Neural cell (in vitro differentiated cells): ENCODE data around the gene SLC6A19. TPM values are rescaled to one million over a fixed set of nuclear protein-coding genes. Genes with fewer than 3 reads are reported as not detected.

Source experiments
- H2AFZ ChIP-seq: fragments of 200-600, 300-800 bp; sonication (generic), shearing (Covaris generic); 2 replicates; pipeline ENCODE4 v1.6.0; 2014; ENCODE audit warnings: low read depth, mild to moderate bottlenecking, antibody characterized with exemption, low read length, moderate library complexity
- H3F3A ChIP-seq: fragments of 200-600 bp; shearing (Covaris generic); 2 replicates; pipeline ENCODE4 v1.6.1; 2016; ENCODE audit warnings: mild to moderate bottlenecking, moderate library complexity, mixed read lengths, antibody characterized with exemption, low read length; ENCODE audit not compliant: insufficient read depth, poor library complexity, severe bottlenecking
- H3K27ac ChIP-seq: fragments of 200-600, 300-800 bp; sonication (generic), shearing (Covaris generic); 2 replicates; pipeline ENCODE4 v1.5.1; 2014; ENCODE audit warnings: mild to moderate bottlenecking, low read length, moderate library complexity
- H3K27me3 ChIP-seq: fragments of 300-800, 200-600 bp; sonication (generic), shearing (Covaris generic); 2 replicates; pipeline ENCODE4 v1.6.0; 2014; ENCODE audit warnings: mild to moderate bottlenecking, low read depth, low read length, moderate library complexity; ENCODE audit not compliant: insufficient read depth
- H3K36me3 ChIP-seq: fragments of 300-800, 200-600 bp; sonication (generic), shearing (Covaris generic); 2 replicates; pipeline ENCODE4 v1.5.1; 2014; ENCODE audit warnings: mild to moderate bottlenecking, antibody characterized with exemption, low read length, moderate library complexity; ENCODE audit not compliant: insufficient read depth
- H3K4me2 ChIP-seq: fragments of 300-800, 200-600 bp; sonication (generic), shearing (Covaris generic); 2 replicates; pipeline ENCODE4 v1.6.0; 2014; ENCODE audit warnings: mild to moderate bottlenecking, low read length
- H3K4me3 ChIP-seq: fragments of 300-800, 200-600 bp; sonication (generic), shearing (Covaris generic); 2 replicates; pipeline ENCODE4 v1.5.1; 2014; ENCODE audit warnings: mild to moderate bottlenecking, low read length, moderate library complexity
- H3K79me2 ChIP-seq: fragments of 200-600 bp; shearing (Covaris generic); replicated peaks from 2 replicates; pipeline ENCODE4 v1.6.0; 2014; ENCODE audit warnings: mild to moderate bottlenecking, low read length, moderate library complexity; ENCODE audit not compliant: insufficient read depth
- H3K9ac ChIP-seq: fragments of 300-800, 200-600 bp; sonication (generic), shearing (Covaris generic); 2 replicates; pipeline ENCODE4 v1.6.1; 2016; ENCODE audit warnings: mild to moderate bottlenecking, low read length, mixed read lengths
- H3K9me2 ChIP-seq: fragments of 200-600 bp; shearing (Covaris generic); 2 replicates; pipeline ENCODE4 v1.6.1; 2016; ENCODE audit warnings: mild to moderate bottlenecking, low read length, mixed read lengths; ENCODE audit not compliant: insufficient read depth
- H3K9me3 ChIP-seq: fragments of 200-600, 300-800 bp; sonication (generic), shearing (Covaris generic); 2 replicates; pipeline ENCODE4 v1.6.1; 2016; ENCODE audit warnings: mild to moderate bottlenecking, mixed run types, low read length, moderate library complexity, mixed read lengths
- H4K20me1 ChIP-seq: fragments of 200-600 bp; shearing (Covaris generic); 2 replicates; pipeline ENCODE4 v1.6.1; 2016; ENCODE audit warnings: mild to moderate bottlenecking, mixed run types; ENCODE audit not compliant: insufficient read depth
- EP300 ChIP-seq: fragments of 450-650 bp; conservative IDR thresholded peaks from 2 replicates; pipeline ENCODE4 v1.6.1; 2014; ENCODE audit warnings: antibody characterized with exemption, mild to moderate bottlenecking, moderate library complexity; ENCODE audit not compliant: poor library complexity, severe bottlenecking
- EZH2 ChIP-seq: fragments of 200-600, 300-800 bp; shearing (Covaris generic), sonication (generic); IDR thresholded peaks from 2 replicates; pipeline ENCODE4 v1.6.1; 2014; ENCODE audit warnings: antibody characterized with exemption, low read length, borderline replicate concordance, mild to moderate bottlenecking; ENCODE audit not compliant: insufficient read depth, poor library complexity, severe bottlenecking
- MXI1 ChIP-seq: fragments of 450-650 bp; conservative IDR thresholded peaks from 2 replicates; pipeline ENCODE4 v1.6.1; 2014; ENCODE audit warnings: antibody characterized with exemption, mild to moderate bottlenecking; ENCODE audit not compliant: poor library complexity, severe bottlenecking
- POLR2AphosphoS5 ChIP-seq: IDR thresholded peaks from 2 replicates; pipeline ENCODE4 v1.6.1; 2012
- RAD21 ChIP-seq: fragments of 450-650 bp; conservative IDR thresholded peaks from 2 replicates; pipeline ENCODE4 v1.6.1; 2014; ENCODE audit warnings: antibody characterized with exemption, mild to moderate bottlenecking, moderate library complexity
- SMC3 ChIP-seq: fragments of 450-650 bp; conservative IDR thresholded peaks from 2 replicates; pipeline ENCODE4 v1.6.1; 2014; ENCODE audit warnings: antibody characterized with exemption, mild to moderate bottlenecking, moderate library complexity; ENCODE audit not compliant: poor library complexity
- TAF1 ChIP-seq: IDR thresholded peaks from 2 replicates; pipeline ENCODE4 v1.6.1; 2012; ENCODE audit warnings: low read depth
- polyA plus RNA-seq: library from polyadenylated mRNA; depleted of rRNA; stranded (reverse); fragments of >200 nt; gene quantifications from 2 replicates; pipeline ENCODE4 v1.2.3, GENCODE V29; 2014
- TF ChIP-seq, protein P1 (sequence below): IDR thresholded peaks from 2 replicates; pipeline ENCODE4 v1.6.1; 2012; ENCODE audit warnings: borderline replicate concordance
- TF ChIP-seq, protein P2 (sequence below): fragments of 450-650 bp; IDR thresholded peaks from 2 replicates; pipeline ENCODE4 v1.5.1; 2014; ENCODE audit warnings: antibody characterized with exemption, mild to moderate bottlenecking, moderate library complexity; ENCODE audit not compliant: poor library complexity, severe bottlenecking

SLC6A19 gene
- polyA plus RNA-seq, 1 donor from 2014 or later: not detected

DNA sequence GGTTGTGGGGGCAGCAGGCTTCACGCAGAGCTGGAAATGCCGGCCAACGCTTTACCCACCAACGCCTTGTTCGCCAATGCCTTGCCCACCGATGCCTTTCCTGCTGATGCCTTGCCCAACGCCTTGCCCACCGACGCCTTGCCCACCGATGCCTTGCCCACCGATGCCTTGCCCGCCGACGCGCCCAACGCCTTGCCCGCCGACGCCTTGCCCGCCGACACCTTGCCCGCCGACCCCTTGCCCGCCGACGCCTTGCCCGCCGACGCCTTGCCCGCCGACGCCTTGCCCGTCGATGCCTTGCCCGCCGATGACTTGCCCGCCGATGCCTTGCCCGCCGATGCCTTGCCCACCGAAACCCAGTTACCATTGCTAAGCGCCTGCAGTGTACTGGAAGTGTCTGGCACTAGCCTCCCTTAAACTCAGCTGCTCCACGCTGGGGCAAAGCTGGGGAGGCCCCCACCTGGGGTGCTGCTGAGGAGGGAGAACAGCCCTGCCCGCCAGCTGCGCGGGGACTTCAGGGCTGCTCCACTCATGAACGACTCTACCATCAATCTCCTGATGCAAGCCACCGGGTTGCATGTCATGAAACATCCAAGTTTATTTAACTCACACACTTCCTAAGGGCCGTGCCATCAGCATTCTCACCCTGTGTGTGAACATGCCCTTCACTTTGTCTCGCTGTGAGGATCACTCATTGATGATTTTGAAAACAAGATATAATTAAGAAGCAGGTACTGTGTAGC, 25.6 kb downstream of the SLC6A19 start:
- Histone ChIP-seq H2AFZ (no peak overlapping the region), H3K79me2 (no peaks in the 10 kb centered on the region), H3K27ac (no peak overlapping the region), H3K27me3 (no peaks in the 10 kb centered on the region), H3K9me3 (no peaks in the 10 kb centered on the region), H3K4me3 (no peak overlapping the region), H3K4me2 (no peak overlapping the region), H3K9ac (no peak overlapping the region), H3K36me3 (no peaks in the 10 kb centered on the region), H3F3A (no peaks in the 10 kb centered on the region), H3K9me2 (no peaks in the 10 kb centered on the region), H4K20me1 (no peaks in the 10 kb centered on the region)
- TF ChIP-seq TAF1 (no peak), SMC3 (no peak), MXI1 (no peak), EP300 (no peak), RAD21 (no peak), POLR2AphosphoS5 (no peak), EZH2 (no peak)
- TF ChIP-seq, protein P1, sequence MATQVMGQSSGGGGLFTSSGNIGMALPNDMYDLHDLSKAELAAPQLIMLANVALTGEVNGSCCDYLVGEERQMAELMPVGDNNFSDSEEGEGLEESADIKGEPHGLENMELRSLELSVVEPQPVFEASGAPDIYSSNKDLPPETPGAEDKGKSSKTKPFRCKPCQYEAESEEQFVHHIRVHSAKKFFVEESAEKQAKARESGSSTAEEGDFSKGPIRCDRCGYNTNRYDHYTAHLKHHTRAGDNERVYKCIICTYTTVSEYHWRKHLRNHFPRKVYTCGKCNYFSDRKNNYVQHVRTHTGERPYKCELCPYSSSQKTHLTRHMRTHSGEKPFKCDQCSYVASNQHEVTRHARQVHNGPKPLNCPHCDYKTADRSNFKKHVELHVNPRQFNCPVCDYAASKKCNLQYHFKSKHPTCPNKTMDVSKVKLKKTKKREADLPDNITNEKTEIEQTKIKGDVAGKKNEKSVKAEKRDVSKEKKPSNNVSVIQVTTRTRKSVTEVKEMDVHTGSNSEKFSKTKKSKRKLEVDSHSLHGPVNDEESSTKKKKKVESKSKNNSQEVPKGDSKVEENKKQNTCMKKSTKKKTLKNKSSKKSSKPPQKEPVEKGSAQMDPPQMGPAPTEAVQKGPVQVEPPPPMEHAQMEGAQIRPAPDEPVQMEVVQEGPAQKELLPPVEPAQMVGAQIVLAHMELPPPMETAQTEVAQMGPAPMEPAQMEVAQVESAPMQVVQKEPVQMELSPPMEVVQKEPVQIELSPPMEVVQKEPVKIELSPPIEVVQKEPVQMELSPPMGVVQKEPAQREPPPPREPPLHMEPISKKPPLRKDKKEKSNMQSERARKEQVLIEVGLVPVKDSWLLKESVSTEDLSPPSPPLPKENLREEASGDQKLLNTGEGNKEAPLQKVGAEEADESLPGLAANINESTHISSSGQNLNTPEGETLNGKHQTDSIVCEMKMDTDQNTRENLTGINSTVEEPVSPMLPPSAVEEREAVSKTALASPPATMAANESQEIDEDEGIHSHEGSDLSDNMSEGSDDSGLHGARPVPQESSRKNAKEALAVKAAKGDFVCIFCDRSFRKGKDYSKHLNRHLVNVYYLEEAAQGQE: no peak
- TF ChIP-seq, protein P2, sequence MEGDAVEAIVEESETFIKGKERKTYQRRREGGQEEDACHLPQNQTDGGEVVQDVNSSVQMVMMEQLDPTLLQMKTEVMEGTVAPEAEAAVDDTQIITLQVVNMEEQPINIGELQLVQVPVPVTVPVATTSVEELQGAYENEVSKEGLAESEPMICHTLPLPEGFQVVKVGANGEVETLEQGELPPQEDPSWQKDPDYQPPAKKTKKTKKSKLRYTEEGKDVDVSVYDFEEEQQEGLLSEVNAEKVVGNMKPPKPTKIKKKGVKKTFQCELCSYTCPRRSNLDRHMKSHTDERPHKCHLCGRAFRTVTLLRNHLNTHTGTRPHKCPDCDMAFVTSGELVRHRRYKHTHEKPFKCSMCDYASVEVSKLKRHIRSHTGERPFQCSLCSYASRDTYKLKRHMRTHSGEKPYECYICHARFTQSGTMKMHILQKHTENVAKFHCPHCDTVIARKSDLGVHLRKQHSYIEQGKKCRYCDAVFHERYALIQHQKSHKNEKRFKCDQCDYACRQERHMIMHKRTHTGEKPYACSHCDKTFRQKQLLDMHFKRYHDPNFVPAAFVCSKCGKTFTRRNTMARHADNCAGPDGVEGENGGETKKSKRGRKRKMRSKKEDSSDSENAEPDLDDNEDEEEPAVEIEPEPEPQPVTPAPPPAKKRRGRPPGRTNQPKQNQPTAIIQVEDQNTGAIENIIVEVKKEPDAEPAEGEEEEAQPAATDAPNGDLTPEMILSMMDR: no peak

DNA sequence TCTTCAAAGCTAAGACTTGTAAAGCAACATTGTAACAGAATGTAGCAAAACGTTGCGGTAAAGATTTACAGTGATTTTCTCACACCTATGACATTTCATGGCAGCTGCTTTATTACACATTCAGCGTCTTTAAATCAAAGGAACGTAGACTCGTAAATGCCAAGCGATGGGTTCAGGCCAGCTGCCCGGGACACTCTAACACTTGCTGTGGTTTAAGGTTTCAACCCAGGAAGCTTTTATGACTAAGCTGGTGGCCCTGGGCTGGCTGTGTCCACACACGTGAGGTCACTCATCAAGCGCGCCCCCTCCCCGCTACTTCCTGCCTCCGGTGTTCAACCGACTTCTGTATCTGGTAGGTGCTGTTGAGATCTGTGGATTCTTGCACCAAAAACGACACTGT, 26.3 kb downstream of the SLC6A19 start:
- Histone ChIP-seq H3K27me3 (no peaks in the 10 kb centered on the region), H3K79me2 (no peaks in the 10 kb centered on the region), H3K9me3 (no peaks in the 10 kb centered on the region), H3K4me3 (no peak overlapping the region), H3F3A (no peaks in the 10 kb centered on the region), H3K9ac (no peak overlapping the region), H2AFZ (no peak overlapping the region), H3K9me2 (no peaks in the 10 kb centered on the region), H3K4me2 (no peak overlapping the region), H4K20me1 (no peaks in the 10 kb centered on the region), H3K36me3 (no peaks in the 10 kb centered on the region), H3K27ac (no peak overlapping the region)
- TF ChIP-seq POLR2AphosphoS5: no peak
- TF ChIP-seq, protein P2: no peak
- TF ChIP-seq MXI1: no peak
- no peak for TF ChIP-seq TAF1
- TF ChIP-seq RAD21: no peak
